GOT3 (cell line): ENCODE measurements around the gene GTF2H4.
"Not testable (repeated sequence)": the region's sequence is repeated elsewhere in the genome, so short reads cannot be mapped to it uniquely, and the experiment has no call there.

Experiments used
- DNase-seq: peaks from one replicate; lab custom pipeline; 2025; ENCODE audit warnings: mixed read lengths; lab: John Stamatoyannopoulos, UW

GTF2H4 gene

DNA sequence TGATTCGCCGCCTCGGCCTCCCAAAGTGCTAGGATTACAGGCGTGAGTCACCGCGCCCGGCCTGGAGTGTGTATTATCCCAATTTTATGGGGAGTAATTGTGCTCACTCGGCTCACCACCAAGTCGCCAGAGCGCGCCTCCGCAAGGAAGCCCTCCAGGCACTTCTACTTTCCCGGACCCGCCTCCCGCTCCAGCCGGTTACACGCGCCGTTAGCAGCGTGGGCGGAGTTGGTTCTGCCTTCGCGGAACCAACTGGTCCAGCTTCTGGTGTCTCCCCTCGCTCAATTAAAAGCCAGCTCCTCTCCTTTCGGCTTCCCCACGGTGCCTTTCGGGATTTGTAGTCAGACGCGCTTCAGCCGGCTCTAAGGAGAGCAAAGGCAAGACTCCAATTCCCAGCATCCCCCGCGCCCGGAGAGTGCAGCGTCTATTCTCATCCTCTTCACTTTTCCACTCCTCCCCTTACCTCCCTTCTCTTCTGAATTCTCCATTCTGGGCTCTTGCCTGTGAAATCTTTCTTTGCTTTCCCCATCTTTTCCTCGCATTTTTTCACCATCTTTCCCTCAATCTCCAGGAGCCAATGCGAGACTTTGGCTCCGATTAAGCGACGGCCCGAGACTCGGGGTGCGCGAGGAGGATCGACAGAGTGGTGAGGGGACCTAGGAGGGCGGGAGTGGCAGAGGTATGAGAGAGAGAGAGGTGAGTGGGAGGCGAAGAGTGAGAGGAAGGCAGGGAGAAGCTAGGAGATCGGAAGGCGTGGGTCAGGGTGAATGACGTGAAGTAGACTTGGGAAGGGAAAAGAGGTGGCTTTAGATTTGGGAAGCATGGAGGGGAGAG, at the start of gene GTF2H4:
TSS of gene GTF2H4 (plus strand) at position 450 of the 834 bp plus-strand sequence.
- peak; percentile 88 for DNase-seq

GRCh38 chr6:30859726-30860125, 48.3 kb upstream of the GTF2H4 start:
- DNase-seq, result not testable (repeated sequence)

- no peak for DNase-seq
Observed at GRCh38 chr6:30861257-30862048, 46.6 kb upstream of the GTF2H4 start.

DNA sequence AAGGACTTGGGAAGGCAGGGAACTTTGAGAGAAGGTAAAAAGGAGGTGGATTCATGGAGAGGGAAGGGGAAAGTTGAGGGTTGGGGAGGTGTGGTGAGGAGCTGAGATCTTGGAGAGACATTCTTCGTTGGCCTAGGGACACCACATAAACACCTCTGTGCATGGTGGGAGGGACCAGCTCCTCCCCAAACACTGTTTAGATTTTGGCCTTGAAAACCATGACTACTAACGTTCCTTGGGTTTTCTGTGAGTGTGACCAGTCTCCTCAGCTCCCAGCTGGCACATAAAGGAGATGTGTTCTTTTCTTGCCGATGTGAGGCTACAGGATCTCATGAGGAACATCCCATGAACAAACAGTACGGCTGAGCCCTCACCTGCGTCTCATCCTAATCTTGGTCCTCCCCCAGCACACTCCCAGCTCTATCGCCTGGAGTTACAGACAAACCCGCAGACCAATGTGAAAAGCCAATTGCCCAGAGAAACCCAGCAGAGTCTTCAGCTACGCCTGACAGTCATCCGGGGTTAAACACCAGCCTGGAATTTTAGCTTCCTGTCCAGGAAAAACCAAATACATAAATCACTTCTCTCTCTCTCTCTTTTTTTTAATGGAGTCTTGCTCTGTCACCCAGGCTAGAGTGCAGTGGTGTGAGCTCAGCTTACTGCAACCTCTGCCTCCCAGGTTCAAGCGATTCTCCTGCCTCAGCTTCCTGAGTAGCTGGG, 45.7 kb upstream of the GTF2H4 start:
- DNase-seq, result no peak

DNA sequence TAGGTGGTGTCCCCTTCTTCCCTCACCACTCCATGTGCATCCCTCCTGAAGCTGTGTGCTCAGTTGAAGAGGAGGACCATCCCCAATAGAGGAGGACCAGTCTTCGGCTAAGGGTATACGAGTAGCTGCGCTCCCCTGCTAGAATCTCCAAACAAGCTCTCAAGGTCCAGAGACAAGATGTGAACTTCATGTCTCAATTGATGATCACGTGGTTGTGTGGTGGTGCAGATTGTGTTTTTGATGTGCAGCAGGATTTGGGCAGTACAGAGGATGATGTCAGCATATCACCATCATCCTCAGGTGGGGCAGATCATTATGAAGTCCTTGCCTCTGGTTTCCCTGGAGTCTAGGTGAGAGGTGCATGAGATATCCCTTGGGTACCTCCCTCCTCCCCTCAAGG, 43.7 kb upstream of the GTF2H4 start:
- DNase-seq, result no peak

GRCh38 chr6:30869241-30869749, 38.7 kb upstream of the GTF2H4 start:
- not testable (repeated sequence) for DNase-seq

GRCh38 chr6:30870546-30870945, 37.5 kb upstream of the GTF2H4 start:
- DNase-seq, result no peak

DNA sequence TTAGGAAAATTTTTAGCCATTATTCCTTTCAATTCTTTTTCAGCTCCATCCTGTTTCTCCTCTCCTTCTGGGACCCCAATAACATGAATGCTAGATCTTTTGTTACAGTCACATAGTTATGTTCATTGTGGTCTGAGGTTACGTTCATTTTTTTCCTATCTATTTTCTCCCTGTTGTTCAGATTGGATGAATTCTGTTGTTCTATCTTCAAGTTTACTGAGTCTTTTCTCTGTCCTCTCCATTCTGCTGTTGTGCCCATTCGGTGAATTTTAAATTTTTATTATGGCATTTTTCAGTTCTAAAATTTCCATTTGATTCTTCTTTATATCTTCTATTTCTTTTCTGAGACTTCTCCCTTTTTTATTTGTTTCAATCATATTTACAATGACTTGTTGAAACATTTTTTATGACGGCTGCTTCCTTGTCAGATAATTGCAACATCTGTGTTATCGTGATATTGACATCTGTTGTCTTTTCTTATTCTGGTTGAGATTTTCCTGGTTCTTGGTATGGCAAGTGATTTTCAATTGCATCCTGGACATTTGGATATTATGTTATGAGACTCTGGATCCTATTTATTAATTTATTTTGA, 36.3 kb upstream of the GTF2H4 start:
- DNase-seq, result no peak

- no peak for DNase-seq
Observed at GRCh38 chr6:30873137-30873640, 34.8 kb upstream of the GTF2H4 start.

DNA sequence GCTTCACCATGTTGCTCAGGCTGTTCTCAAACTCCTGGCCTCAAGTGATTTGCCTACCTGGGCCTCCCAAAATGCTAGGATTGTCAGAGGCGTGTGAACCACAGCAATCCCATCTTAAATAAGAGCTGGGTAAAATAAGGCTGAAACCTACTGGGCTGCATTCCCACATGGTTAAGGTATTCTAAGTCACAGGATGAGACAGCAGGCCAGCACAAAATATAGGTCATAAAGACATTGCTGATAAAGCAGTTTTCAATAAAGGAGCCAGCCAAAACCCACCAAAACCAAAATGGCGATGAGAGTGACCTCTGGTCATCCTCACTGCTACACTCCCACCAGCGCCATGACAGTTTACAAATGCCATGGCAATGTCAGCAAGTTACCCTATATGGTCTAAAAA, 34.2 kb upstream of the GTF2H4 start:
- DNase-seq, result not testable (repeated sequence)

- DNase-seq, result no peak
Observed at GRCh38 chr6:30875244-30876038, 32.6 kb upstream of the GTF2H4 start.

DNA sequence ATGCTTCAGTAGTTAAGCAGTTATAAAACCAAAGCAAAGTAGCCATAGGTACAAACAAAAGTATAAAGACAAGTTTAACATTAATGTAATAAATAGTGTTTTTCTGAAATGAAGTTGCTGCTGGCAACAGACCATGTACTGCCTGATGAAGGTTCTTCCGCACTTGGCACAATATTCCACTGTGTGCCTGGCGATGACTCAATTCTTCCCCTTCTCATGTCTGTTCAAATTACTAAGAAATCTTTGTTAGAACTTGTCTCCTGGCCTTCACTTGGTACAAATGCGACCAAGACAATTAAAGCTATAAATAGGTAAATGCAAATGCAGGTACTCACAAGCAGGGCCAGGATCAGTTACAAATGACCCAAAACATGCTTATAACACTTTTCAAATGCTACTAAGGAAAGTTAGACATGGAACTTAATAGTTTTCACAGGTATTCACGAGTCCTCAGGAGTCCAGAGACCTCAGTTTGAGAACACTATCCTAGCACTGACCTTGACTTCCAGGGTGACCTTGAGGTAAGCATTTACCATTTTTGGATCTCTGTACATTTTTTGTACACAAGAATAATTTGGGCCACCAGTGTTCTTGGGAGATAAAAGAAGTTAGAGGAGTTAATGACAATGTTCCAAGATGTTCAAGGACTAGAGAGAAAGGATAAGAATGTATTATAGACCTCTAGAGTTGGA, 31.8 kb upstream of the GTF2H4 start:
- DNase-seq, result no peak

- DNase-seq, result peak; percentile 44
Observed at GRCh38 chr6:30877419-30878262, 30.4 kb upstream of the GTF2H4 start.

DNA sequence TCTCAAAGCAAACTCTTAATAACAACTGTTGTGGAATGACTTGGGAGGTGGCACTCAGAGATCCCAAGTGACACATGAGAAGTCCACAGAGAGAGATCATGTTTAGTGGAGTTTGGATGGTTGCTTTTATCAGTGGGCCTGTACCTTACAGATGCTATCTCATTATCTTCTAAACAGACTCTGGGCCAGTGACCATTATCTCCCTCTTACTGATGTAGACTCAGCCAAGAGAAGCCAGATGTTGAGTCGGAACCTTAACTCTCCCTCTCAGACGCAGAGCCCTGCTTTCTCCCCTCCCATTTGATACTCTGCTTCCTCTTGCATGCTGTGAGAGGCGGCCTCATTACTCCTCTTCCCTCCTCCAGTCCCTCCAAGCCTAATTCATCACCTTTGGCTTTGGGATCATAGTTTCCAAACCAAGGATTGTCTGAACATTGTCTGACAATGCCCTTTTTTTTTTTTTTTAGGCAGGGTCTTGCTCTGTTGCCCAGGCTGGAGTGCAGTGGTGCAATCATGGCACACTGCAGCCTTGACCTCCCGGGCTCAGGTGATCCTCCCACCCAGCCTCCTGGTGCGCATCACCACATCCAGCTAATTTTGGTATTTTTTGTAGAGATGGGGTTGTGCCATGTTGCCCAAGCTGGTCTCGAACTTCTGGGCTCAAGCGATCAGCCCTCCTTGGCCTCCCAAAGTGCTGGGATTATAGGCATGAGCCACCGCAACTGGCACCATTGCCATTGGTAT, 28.2 kb upstream of the GTF2H4 start:
- no peak for DNase-seq

DNA sequence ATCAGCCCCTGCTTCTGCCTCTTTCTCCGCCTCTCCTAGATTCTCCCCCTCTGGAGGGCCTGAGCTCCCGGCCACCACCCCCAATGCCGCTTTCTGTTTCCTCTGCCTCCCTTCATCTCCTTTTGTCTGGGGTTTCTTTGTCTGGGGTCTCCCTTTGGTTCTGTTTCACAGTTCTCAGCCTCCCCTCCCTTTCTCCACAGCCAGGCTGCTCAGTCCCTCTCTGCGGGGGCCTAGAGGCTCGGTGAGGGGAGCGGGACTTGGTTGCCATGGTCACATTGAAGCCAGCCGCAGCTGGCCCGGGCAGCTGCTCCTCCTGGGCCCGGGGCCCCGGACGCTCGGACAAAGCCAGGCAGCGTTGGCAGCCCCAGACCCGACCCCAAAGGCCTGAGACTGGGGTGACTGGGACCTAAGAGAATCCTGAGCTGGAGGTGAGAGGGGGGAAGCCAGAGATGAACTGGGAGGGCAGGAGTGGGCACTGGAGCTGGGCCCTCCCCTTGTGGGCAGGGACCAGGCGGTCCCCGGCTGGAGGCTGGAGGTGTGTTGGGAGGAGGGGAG, 27.2 kb upstream of the GTF2H4 start:
- no peak for DNase-seq

GRCh38 chr6:30881392-30882203, 26.4 kb upstream of the GTF2H4 start:
- DNase-seq, result no peak

DNA sequence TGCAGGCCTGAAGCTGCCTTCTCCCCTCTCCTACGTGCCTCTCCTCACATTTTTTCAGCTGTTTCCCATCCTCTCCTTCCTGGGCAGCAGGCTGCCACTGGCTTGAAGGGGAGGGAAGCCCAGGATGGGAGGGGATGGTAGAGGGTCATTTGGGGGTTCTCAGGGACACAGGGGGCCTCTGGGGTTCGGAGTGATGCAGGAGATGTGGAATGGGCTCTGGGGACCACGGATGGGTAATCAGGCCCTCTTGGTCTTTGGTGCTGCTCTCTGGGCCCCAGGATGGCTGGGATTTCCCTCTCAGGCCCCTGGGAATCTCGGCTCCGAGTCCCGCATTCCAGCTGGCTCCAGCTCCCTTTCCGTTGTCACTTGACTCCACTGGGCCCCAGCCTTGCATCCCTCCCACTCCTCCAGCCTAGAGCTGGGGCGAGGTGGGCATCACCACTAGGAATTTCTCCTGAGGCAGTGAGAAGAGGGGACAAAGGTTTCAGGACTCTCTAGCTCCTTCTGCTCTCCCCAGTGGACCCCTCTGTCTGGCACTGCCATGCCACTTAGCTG, 25.7 kb upstream of the GTF2H4 start:
- no peak for DNase-seq
